A673 (cell line): ENCODE measurements around the gene LCA5L. TPM values are rescaled to one million over a fixed set of nuclear protein-coding genes. Genes with fewer than 3 reads are reported as not detected.

Source experiments
- BruUV-seq: library from RNA; stranded (reverse); fragments of 400-500 nt; replicated peaks from 2 replicates; lab custom pipeline; 2021; lab: Mats Ljungman, UMichigan
- CTCF ChIA-PET: fragments of 300-600 bp; sonication (Branson Sonifier 250); formaldehyde crosslinking; loops from one replicate; lab custom pipeline; 2022; ENCODE audit warnings: antibody characterized with exemption; lab: Charles Lee
- POLR2A ChIA-PET: fragments of 300-600 bp; sonication (Branson Sonifier 250); formaldehyde crosslinking; loops from one replicate; lab custom pipeline; 2022; ENCODE audit warnings: antibody characterized with exemption; ENCODE audit not compliant: low non-redundant PET; lab: Charles Lee
- DNase-seq: peaks from one replicate; pipeline ENCODE4 v3.0.0-alpha.2; 2015; ENCODE audit warnings: low spot score
- H3K27ac ChIP-seq: fragments of 200-600 bp; sonication (generic); 2 replicates; pipeline ENCODE4 v1.5.1; 2016; ENCODE audit warnings: mixed run types, low read depth, mild to moderate bottlenecking, mixed read lengths, antibody characterized with exemption, low read length; ENCODE audit not compliant: poor library complexity, severe bottlenecking
- H3K27me3 ChIP-seq: fragments of 200-600 bp; sonication (generic); replicated peaks from 2 replicates; pipeline ENCODE4 v1.6.1; 2017; ENCODE audit warnings: mixed run types, low read depth, mild to moderate bottlenecking, mixed read lengths, antibody characterized with exemption, low read length; ENCODE audit not compliant: insufficient read depth, poor library complexity
- H3K36me3 ChIP-seq: fragments of 200-600 bp; sonication (generic); 2 replicates; pipeline ENCODE4 v1.6.1; 2016; ENCODE audit warnings: mixed run types, mild to moderate bottlenecking, mixed read lengths, antibody characterized with exemption, low read length; ENCODE audit not compliant: insufficient read depth, poor library complexity, severe bottlenecking
- H3K4me1 ChIP-seq: fragments of 200-600 bp; sonication (generic); 2 replicates; pipeline ENCODE4 v1.6.1; 2017; ENCODE audit warnings: mixed run types, mild to moderate bottlenecking, mixed read lengths, antibody characterized with exemption, low read length; ENCODE audit not compliant: insufficient read depth, poor library complexity, severe bottlenecking
- H3K4me3 ChIP-seq: fragments of 200-600 bp; sonication (generic); 2 replicates; pipeline ENCODE4 v1.5.1; 2016; ENCODE audit warnings: low read depth, mixed run types, mild to moderate bottlenecking, mixed read lengths, low read length; ENCODE audit not compliant: poor library complexity, severe bottlenecking
- H3K9me3 ChIP-seq: fragments of 200-600 bp; sonication (generic); 2 replicates; pipeline ENCODE4 v1.6.1; 2016; ENCODE audit warnings: mixed run types, low read depth, mild to moderate bottlenecking, mixed read lengths, antibody characterized with exemption, low read length; ENCODE audit not compliant: poor library complexity, severe bottlenecking
- CTCF ChIP-seq: fragments of 300-800, 200-600 bp; sonication (generic); conservative IDR thresholded peaks from 2 replicates; pipeline ENCODE4 v1.5.1; 2017; ENCODE audit warnings: low read depth, mild to moderate bottlenecking, antibody characterized with exemption, low read length, moderate library complexity, mixed read lengths
- EZH2 ChIP-seq: fragments of 200-600 bp; sonication (generic); IDR thresholded peaks from 2 replicates; pipeline ENCODE4 v1.6.1; 2017; ENCODE audit warnings: borderline replicate concordance, low read depth, mild to moderate bottlenecking, mixed read lengths, antibody characterized with exemption, low read length; ENCODE audit not compliant: poor library complexity, severe bottlenecking
- intact Hi-C: fragments of 100-400 bp; cut with micrococcal nuclease; formaldehyde crosslinking; loops from one replicate; pipeline ENCODE4 v1.10.0; 2022; ENCODE audit not compliant: unreplicated experiment
- total RNA-seq: library from RNA; stranded (reverse); gene quantifications from 2 replicates; pipeline ENCODE4 v1.2.3, GENCODE V29; 2021

Gene LCA5L
- total RNA-seq, 1 experiment from 2014 or later = 0.69 TPM

GRCh38 chr21:39484711-39485276 lies 39.2 kb upstream of the LCA5L start:
- no peak overlapping the region for H3K4me3 ChIP-seq
- no peaks in the 10 kb centered on the region for H3K4me1 ChIP-seq
- TF ChIP-seq EZH2 = no peak
- TF ChIP-seq CTCF = no peak
- no peaks in the 10 kb centered on the region for H3K36me3 ChIP-seq
- no peak overlapping the region for H3K27ac ChIP-seq
- no peaks in the 10 kb centered on the region for H3K27me3 ChIP-seq
- intact Hi-C loops = no loop called here
- no peak for DNase-seq
- no peaks in the 10 kb centered on the region for H3K9me3 ChIP-seq
- no TSS peak for BruUV-seq
- CTCF ChIA-PET = no interaction called here
- POLR2A ChIA-PET = no interaction called here

- TF ChIP-seq CTCF = no peak
- TF ChIP-seq EZH2 = no peak
- no peaks in the 10 kb centered on the region for H3K4me1 ChIP-seq
- BruUV-seq = no TSS peak
Observed at GRCh38 chr21:39483917-39484316, 38.3 kb upstream of the LCA5L start.

GRCh38 chr21:39481886-39482285 lies 36.3 kb upstream of the LCA5L start:
- intact Hi-C loops = no loop called here
- H3K4me1 ChIP-seq = no peaks in the 10 kb centered on the region
- CTCF ChIA-PET = no interaction called here
- H3K27me3 ChIP-seq = no peaks in the 10 kb centered on the region
- no peak overlapping the region for H3K27ac ChIP-seq
- POLR2A ChIA-PET = no interaction called here
- no peaks in the 10 kb centered on the region for H3K36me3 ChIP-seq
- no peaks in the 10 kb centered on the region for H3K9me3 ChIP-seq
- no peak overlapping the region for H3K4me3 ChIP-seq
- TF ChIP-seq CTCF (no peak), EZH2 (no peak)
- no TSS peak for BruUV-seq
- no peak for DNase-seq

More at GRCh38 chr21:39483917-39484316, 38.3 kb upstream of the LCA5L start:
- no peaks in the 10 kb centered on the region for H3K9me3 ChIP-seq
- ChIA-PET POLR2A (no interaction called here), CTCF (no interaction called here)
- no peak for DNase-seq
- H3K4me3 ChIP-seq = no peak overlapping the region
- H3K27me3 ChIP-seq = no peaks in the 10 kb centered on the region
- H3K36me3 ChIP-seq = no peaks in the 10 kb centered on the region
- H3K27ac ChIP-seq = no peak overlapping the region
- intact Hi-C loops = no loop called here
